ENCODE measurements around the gene ABCA4.
"Not testable (repeated sequence)": the region's sequence is repeated elsewhere in the genome, so short reads cannot be mapped to it uniquely, and the experiment has no call there.

Gene ABCA4

GRCh38 chr1:94120991-94121390 lies at the start of gene ABCA4:
ABCA4 (minus strand) TSS chr1:94121148; CDS start chr1:94121045, 103 bp downstream.
- no peak for DNase-seq

- DNase-seq = no peak
Observed at GRCh38 chr1:94169126-94169525, 48.2 kb upstream of the ABCA4 start.

- DNase-seq = no peak
Observed at GRCh38 chr1:94165843-94166242, 44.9 kb upstream of the ABCA4 start.

- DNase-seq = not testable (repeated sequence)
Observed at GRCh38 chr1:94164885-94165284, 43.9 kb upstream of the ABCA4 start.

- not testable (repeated sequence) for DNase-seq
Observed at GRCh38 chr1:94164121-94164520, 43.2 kb upstream of the ABCA4 start.

GRCh38 chr1:94163249-94163648 lies 42.3 kb upstream of the ABCA4 start:
- not testable (repeated sequence) for DNase-seq

GRCh38 chr1:94160811-94161210 lies 39.9 kb upstream of the ABCA4 start:
- no peak for DNase-seq

GRCh38 chr1:94156096-94156625 lies 35.2 kb upstream of the ABCA4 start:
- no peak for DNase-seq

GRCh38 chr1:94154989-94155388 lies 34.0 kb upstream of the ABCA4 start:
- no peak for DNase-seq

- no peak for DNase-seq
Observed at GRCh38 chr1:94153133-94153532, 32.2 kb upstream of the ABCA4 start.

- not testable (repeated sequence) for DNase-seq
Observed at GRCh38 chr1:94149166-94149565, 28.2 kb upstream of the ABCA4 start.

GRCh38 chr1:94146273-94146672 lies 25.3 kb upstream of the ABCA4 start:
- no peak for DNase-seq

GRCh38 chr1:94144836-94145235 lies 23.9 kb upstream of the ABCA4 start:
- no peak for DNase-seq

- DNase-seq = no peak
Observed at GRCh38 chr1:94143809-94144176, 22.8 kb upstream of the ABCA4 start.

- DNase-seq = no peak
Observed at GRCh38 chr1:94143173-94143808, 22.3 kb upstream of the ABCA4 start.

GRCh38 chr1:94142583-94142982 lies 21.6 kb upstream of the ABCA4 start:
- DNase-seq = no peak

- DNase-seq = no peak
Observed at GRCh38 chr1:94142022-94142421, 21.1 kb upstream of the ABCA4 start.

GRCh38 chr1:94132111-94132510 lies 11.2 kb upstream of the ABCA4 start:
- DNase-seq = no peak

- DNase-seq = no peak
Observed at GRCh38 chr1:94130851-94131595, 10.1 kb upstream of the ABCA4 start.

GRCh38 chr1:94126651-94127050 lies 5.7 kb upstream of the ABCA4 start:
- no peak for DNase-seq

GRCh38 chr1:94125551-94126514 lies 4.9 kb upstream of the ABCA4 start:
- no peak for DNase-seq

GRCh38 chr1:94124538-94124937 lies 3.6 kb upstream of the ABCA4 start:
- no peak for DNase-seq
